Left lung (tissue), 10 donors: ENCODE results near the gene RBM19. TPM values are rescaled to one million over a fixed set of nuclear protein-coding genes. Genes with fewer than 3 reads are reported as not detected.

Source experiments
- ATAC-seq: fragments of 200-7000 bp; cut with Tn5 transposase; one replicate; pipeline ENCODE4 v1.9.1; 2020; ENCODE audit warnings: moderate library complexity
- DNase-seq, 4 donors: peaks; one replicate each; pipeline ENCODE4 v3.0.0-alpha.2; 2013 to 2020
- H3K27ac ChIP-seq, 2 donors: fragments of 200-600 bp; sonication (generic) in 1 of 2; one replicate each; pipeline versions ENCODE4 v1.5.0 to v1.8.0; 2020 to 2021
- H3K27me3 ChIP-seq, 2 donors: fragments of 200-600 bp; sonication (generic) in 1 of 2; one replicate each; pipeline versions ENCODE4 v1.5.0 to v1.8.0; 2020 to 2021
- H3K36me3 ChIP-seq, 2 donors: fragments of 200-600 bp; sonication (generic) in 1 of 2; one replicate each; pipeline versions ENCODE4 v1.5.0 to v1.8.0; 2020 to 2021
- H3K4me1 ChIP-seq, 2 donors: fragments of 200-600 bp; one replicate each; pipeline ENCODE4 v1.8.0; 2021
- H3K4me3 ChIP-seq, 2 donors: fragments of 200-600 bp; sonication (generic) in 1 of 2; one replicate each; pipeline versions ENCODE4 v1.5.0 to v1.8.0; 2020 to 2021; ENCODE audit warnings: mild to moderate bottlenecking in 1 of 2
- H3K9me3 ChIP-seq, 2 donors: fragments of 200-600 bp; sonication (generic) in 1 of 2; one replicate each; pipeline versions ENCODE4 v1.5.0 to v1.8.0; 2020 to 2021
- intact Hi-C, 2 donors: fragments of 100-400 bp; cut with DNase I; formaldehyde crosslinking; loops; one replicate each; pipeline versions ENCODE4 v1.11.2 to v1.14.2; 2022
- polyA plus RNA-seq, 6 donors: library from polyadenylated mRNA; unstranded; fragments of 120-200 nt; gene quantifications; one replicate each; pipeline ENCODE4 v1.2.1, GENCODE V29; 2013; ENCODE audit not compliant: insufficient read length in 6 of 6
- total RNA-seq, 2 donors: library from RNA; stranded (reverse); fragmentation: NEBNext Ultra II Directional; extraction: Animal tissue kit (Norgen Biotek cat#: 25700); gene quantifications; one replicate each; pipeline ENCODE4 v1.2.1, GENCODE V29; 2021
- TF ChIP-seq, protein P1 (sequence below), 2 donors: fragments of 200-600 bp; sonication (generic) in 1 of 2; IDR thresholded peaks; one replicate each; pipeline versions ENCODE4 v1.5.0 to v1.8.0; 2021; ENCODE audit warnings: antibody characterized with exemption in 2 of 2
- donor health status: DM: no; HTN: yes; CAD: no.
- donor health status: DM: no; HTN: no; CAD: no.

Gene RBM19
- total and polyA plus RNA-seq, 8 donors: 21.5 to 33.4 (median 31.2) TPM

DNA sequence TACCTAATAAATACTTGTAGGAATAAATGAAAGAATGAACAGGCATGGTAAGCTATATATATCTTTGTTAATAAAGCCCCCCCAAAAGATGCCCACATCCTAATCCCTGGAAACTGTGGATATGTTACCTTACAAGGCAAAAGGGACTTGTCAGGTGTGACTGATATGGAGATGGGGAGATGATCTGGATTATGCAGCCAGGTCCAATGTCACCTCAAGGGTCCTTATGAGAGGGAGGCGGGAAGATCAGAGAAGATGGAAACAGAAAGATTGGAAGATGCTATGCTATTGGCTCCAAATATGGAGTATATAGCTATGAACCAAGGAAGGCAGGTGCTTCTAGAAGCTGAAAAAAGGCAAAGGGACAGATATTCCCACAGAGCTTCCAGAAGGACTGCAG is 3.4 kb downstream of the RBM19 start:
- TF ChIP-seq, protein P1, sequence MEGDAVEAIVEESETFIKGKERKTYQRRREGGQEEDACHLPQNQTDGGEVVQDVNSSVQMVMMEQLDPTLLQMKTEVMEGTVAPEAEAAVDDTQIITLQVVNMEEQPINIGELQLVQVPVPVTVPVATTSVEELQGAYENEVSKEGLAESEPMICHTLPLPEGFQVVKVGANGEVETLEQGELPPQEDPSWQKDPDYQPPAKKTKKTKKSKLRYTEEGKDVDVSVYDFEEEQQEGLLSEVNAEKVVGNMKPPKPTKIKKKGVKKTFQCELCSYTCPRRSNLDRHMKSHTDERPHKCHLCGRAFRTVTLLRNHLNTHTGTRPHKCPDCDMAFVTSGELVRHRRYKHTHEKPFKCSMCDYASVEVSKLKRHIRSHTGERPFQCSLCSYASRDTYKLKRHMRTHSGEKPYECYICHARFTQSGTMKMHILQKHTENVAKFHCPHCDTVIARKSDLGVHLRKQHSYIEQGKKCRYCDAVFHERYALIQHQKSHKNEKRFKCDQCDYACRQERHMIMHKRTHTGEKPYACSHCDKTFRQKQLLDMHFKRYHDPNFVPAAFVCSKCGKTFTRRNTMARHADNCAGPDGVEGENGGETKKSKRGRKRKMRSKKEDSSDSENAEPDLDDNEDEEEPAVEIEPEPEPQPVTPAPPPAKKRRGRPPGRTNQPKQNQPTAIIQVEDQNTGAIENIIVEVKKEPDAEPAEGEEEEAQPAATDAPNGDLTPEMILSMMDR (IDR thresholded peaks at IDR 0.05): no peak
- H3K27ac ChIP-seq: no peak overlapping the region
- no peaks in the 10 kb centered on the region for H3K27me3 ChIP-seq
- intact Hi-C loops: no loop called here
- ATAC-seq (no peak), DNase-seq (no peak)
- peaks cover 0 to 55% of the 10 kb centered on the region in 2 donors for H3K36me3 ChIP-seq
- H3K4me1 ChIP-seq: peaks cover 0 to 42% of the 10 kb centered on the region in 2 donors
- no peaks in the 10 kb centered on the region for H3K9me3 ChIP-seq
- no peak overlapping the region for H3K4me3 ChIP-seq

DNA sequence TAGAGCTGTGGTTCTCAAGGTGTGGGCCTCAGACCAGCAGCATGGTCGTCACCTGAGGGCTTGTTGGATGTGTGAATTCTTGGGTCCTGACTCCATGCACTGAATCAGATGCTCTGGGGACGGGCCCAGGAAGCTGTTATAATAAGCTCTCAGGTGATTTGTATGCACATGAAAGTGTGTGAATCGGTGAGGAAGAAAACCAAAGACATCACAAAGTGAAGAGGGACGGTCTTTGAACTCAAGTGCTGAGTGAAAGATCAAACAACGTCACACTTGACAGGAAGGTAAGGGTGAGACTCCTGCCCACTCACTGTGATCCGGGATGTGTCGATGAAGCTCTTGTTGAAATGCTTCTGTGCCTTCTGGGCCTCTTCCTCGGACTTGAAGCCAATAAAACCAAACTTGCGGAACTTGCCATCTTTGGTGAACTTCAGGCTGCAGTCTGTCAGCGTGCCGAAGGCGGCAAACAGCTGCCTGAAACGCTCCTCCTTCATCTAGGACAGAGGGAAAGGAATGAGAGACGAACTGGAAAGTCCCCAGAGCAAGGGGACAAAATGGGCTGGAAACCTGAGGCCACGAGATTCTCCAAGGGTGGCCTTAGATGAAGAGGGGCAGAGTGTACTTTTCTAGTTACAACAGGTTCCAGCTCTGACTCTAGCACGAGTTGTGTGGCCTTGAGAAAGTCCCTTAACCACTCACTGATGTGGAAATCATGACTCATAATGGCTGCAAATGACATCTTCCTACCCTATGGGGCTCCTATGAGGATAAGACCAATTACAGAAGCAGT is 4.0 kb downstream of the RBM19 start:
- H3K4me3 ChIP-seq: no peak overlapping the region
- H3K27ac ChIP-seq: no peak overlapping the region
- DNase-seq: no peak
- H3K9me3 ChIP-seq: no peaks in the 10 kb centered on the region
- H3K36me3 ChIP-seq: peaks cover 0 to 61% of the 10 kb centered on the region in 2 donors
- H3K4me1 ChIP-seq: peaks cover 0 to 39% of the 10 kb centered on the region in 2 donors
- intact Hi-C loops: no loop called here
- TF ChIP-seq, protein P1 (IDR thresholded peaks at IDR 0.05): no peak
- no peak for ATAC-seq
- no peaks in the 10 kb centered on the region for H3K27me3 ChIP-seq

DNA sequence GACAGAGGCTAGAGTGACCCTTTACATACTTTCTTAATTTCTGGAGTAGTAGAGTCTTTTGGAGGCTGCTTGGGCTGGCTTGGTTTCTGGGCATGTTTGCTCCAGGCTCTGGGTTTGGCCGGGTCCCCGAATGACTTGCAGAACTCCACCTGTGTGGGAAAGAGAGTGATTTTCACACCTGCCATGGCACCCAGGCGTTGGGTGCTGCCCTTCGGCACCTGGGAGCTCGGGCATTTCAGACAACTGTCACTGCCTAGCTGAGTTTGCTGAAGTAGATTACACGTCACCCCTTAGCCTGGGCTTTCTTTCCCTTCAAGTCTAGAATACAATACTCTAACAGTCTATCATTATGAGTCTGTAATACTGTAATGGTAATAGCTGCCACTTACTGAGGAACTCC is 6.1 kb downstream of the RBM19 start:
- Histone ChIP-seq H3K4me3 (no peak overlapping the region), H3K4me1 (peaks cover 0 to 24% of the 10 kb centered on the region in 2 donors), H3K27ac (no peak overlapping the region), H3K36me3 (peaks cover 0 to 82% of the 10 kb centered on the region in 2 donors), H3K9me3 (no peaks in the 10 kb centered on the region), H3K27me3 (no peaks in the 10 kb centered on the region)
- ATAC-seq (no peak), DNase-seq (no peak)
- TF ChIP-seq, protein P1 (IDR thresholded peaks at IDR 0.05): no peak
- intact Hi-C loops: no loop called here

DNA sequence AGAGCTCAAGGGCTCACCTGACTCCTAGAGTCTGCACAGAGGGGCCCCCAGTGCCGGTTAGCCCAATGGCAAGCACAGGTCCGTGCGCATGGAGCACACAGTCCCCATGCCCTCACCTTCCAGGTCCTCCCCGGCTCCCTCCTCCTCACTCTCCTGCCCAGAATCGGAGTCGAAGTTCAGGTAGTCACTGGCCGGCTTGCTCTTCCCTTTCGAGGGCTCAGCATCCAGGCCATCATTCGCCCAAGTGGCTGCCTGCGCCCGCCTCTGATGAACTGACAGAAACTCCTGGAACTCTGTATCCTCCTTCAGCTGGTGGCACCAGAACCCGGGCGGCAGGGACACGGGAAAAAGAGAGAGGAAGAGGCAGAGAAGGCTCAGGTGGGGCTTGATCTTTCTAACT is 7.0 kb downstream of the RBM19 start:
- Histone ChIP-seq H3K36me3 (peaks cover 0 to 91% of the 10 kb centered on the region in 2 donors), H3K27ac (no peak overlapping the region), H3K9me3 (no peaks in the 10 kb centered on the region), H3K4me3 (no peak overlapping the region), H3K27me3 (no peaks in the 10 kb centered on the region), H3K4me1 (peaks cover 0 to 16% of the 10 kb centered on the region in 2 donors)
- DNase-seq (no peak), ATAC-seq (no peak)
- intact Hi-C loops: no loop called here
- TF ChIP-seq, protein P1 (IDR thresholded peaks at IDR 0.05): no peak

DNA sequence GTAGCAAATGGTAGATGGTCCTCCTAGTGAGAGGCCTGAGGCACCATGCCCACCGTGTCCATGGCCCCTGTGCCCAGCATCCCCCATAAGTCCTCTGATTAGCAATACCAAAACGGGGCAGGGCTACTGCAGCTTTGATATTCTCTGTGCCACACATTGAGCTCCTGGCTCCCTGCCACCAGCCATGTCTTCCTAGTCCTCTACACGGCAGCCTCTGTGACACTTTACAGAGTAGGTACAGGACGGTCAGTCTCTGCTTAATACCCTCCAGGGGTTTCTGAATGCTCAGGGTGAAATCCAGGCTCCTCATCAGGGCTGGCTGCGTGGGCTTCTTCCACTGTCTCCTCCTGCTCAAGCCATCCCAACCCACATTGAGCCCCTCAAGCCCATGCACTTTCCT is 8.0 kb downstream of the RBM19 start:
- Histone ChIP-seq H3K27me3 (no peaks in the 10 kb centered on the region), H3K9me3 (no peaks in the 10 kb centered on the region), H3K4me1 (peaks cover 0 to 11% of the 10 kb centered on the region in 2 donors), H3K36me3 (peaks cover 0 to 99% of the 10 kb centered on the region in 2 donors), H3K4me3 (no peak overlapping the region), H3K27ac (no peak overlapping the region)
- no peak for DNase-seq
- ATAC-seq: no peak
- intact Hi-C loops: no loop called here
- TF ChIP-seq, protein P1 (IDR thresholded peaks at IDR 0.05): no peak
